Mammary epithelial cell (primary cell): ENCODE measurements around the gene P3R3URF.
"Not testable (repeated sequence)": the region's sequence is repeated elsewhere in the genome, so short reads cannot be mapped to it uniquely, and the experiment has no call there.

Experiments
- EZH2 ChIP-seq: IDR thresholded peaks from 2 replicates; pipeline ENCODE4 v1.6.1; 2012; ENCODE audit warnings: low read length, inconsistent platforms, borderline replicate concordance
- TF ChIP-seq, protein P1 (sequence below), 2 donors: IDR thresholded peaks in 1 of 2; conservative IDR thresholded peaks in 1 of 2; 2 replicates each; pipeline ENCODE4 v1.5.1; 2011 to 2012; ENCODE audit warnings: inconsistent platforms in 2 of 2, low read length in 2 of 2, mild to moderate bottlenecking in 2 of 2, control low read depth in 1 of 2, low read depth in 1 of 2; ENCODE audit not compliant: insufficient read depth in 1 of 2; ENCODE audit errors: extremely low read depth in 1 of 2

DNA sequence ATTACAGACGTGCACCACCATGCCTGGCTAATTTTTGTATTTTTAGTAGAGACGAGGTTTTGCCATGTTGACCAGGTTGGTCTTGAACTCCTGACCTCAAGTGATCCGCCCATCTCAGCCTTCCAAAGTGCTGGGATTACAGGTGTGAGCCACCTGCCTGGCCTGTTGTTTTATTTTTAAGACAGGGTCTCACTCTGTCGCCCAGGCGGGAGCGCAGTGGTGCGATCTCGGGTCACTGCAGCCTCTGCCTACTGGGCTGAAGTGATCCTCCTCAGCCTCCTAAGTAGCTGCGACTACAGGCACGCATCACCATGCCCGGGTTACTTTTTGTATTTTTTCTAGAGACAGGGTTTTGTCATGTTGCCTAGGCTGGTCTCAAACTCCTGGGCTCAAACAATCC is 46.8 kb upstream of the P3R3URF start:
- TF ChIP-seq, protein P1, sequence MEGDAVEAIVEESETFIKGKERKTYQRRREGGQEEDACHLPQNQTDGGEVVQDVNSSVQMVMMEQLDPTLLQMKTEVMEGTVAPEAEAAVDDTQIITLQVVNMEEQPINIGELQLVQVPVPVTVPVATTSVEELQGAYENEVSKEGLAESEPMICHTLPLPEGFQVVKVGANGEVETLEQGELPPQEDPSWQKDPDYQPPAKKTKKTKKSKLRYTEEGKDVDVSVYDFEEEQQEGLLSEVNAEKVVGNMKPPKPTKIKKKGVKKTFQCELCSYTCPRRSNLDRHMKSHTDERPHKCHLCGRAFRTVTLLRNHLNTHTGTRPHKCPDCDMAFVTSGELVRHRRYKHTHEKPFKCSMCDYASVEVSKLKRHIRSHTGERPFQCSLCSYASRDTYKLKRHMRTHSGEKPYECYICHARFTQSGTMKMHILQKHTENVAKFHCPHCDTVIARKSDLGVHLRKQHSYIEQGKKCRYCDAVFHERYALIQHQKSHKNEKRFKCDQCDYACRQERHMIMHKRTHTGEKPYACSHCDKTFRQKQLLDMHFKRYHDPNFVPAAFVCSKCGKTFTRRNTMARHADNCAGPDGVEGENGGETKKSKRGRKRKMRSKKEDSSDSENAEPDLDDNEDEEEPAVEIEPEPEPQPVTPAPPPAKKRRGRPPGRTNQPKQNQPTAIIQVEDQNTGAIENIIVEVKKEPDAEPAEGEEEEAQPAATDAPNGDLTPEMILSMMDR (conservative IDR thresholded peaks at IDR 0.05 in 1 of 2, IDR thresholded peaks at IDR 0.05 in 1 of 2; ENCODE audit: extremely low read depth in 1 of 2, insufficient read depth in 1 of 2, low read depth in 1 of 2, low read length in 2 of 2): not testable (repeated sequence)
- not testable (repeated sequence) for TF ChIP-seq EZH2
